HepG2 (cell line): ENCODE results near the gene RTN4RL2. TPM values are rescaled to one million over a fixed set of nuclear protein-coding genes. Genes with fewer than 3 reads are reported as not detected.

Experiments used
- ATAC-seq: fragments of 200-7000 bp; cut with Tn5 transposase; 3 replicates; pipeline ENCODE4 v1.9.1; 2020; ENCODE audit warnings: mild to moderate bottlenecking, moderate library complexity
- BruUV-seq: library from RNA; stranded (reverse); fragments of 400-500 nt; replicated peaks from 2 replicates; lab custom pipeline; 2021; lab: Mats Ljungman, UMichigan
- CTCF ChIA-PET: fragments of 300-600 bp; formaldehyde crosslinking; extraction: SDS; loops from one replicate; lab custom pipeline; 2021; ENCODE audit warnings: low total read pairs, inconsistent platforms, low intra/inter-chr PET ratio; lab: Yijun Ruan, JAX
- POLR2A ChIA-PET: fragments of 350-600 bp; sonication (Branson Sonifier 250); formaldehyde crosslinking; loops from one replicate; lab custom pipeline; 2020; ENCODE audit warnings: antibody characterized with exemption, inconsistent platforms; lab: Yijun Ruan, JAX
- DNase-seq: peaks from one replicate; pipeline ENCODE4 v3.0.0-alpha.2; 2015; ENCODE audit warnings: low spot score
- FAIRE-seq: peaks from 3 replicates; lab custom pipeline; 2011; peaks lifted over from hg19 to GRCh38; lab: Jason Lieb, UNC
- H2AFZ ChIP-seq: one replicate; pipeline ENCODE4 v1.6.1; 2011; ENCODE audit warnings: low read length, inconsistent platforms
- H3K27ac ChIP-seq: fragments of 300-600 bp; 3 replicates; pipeline ENCODE4 v1.8.0; 2011; ENCODE audit warnings: mixed run types, mild to moderate bottlenecking, mixed read lengths, low read length, inconsistent platforms; ENCODE audit not compliant: insufficient read depth; ENCODE audit errors: extremely low read length
- H3K27me3 ChIP-seq, 2 experiments: fragments of 200-600 bp in 1 of 2; 2 replicates in 1 of 2; 3 replicates in 1 of 2; pipeline versions ENCODE4 v1.6.0 to v1.8.0; 2011; ENCODE audit warnings: low read length in 2 of 2, mild to moderate bottlenecking in 2 of 2, moderate library complexity in 2 of 2, inconsistent platforms in 1 of 2; ENCODE audit not compliant: insufficient read depth in 2 of 2, control insufficient read depth in 1 of 2
- H3K36me3 ChIP-seq, 2 experiments: fragments of 200-600 bp in 1 of 2; replicated peaks in 1 of 2; 2 replicates in 1 of 2; 3 replicates in 1 of 2; pipeline versions ENCODE4 v1.5.1 to v1.8.0; 2011; ENCODE audit warnings: low read length in 2 of 2, inconsistent platforms in 1 of 2; ENCODE audit not compliant: insufficient read depth in 2 of 2, control insufficient read depth in 1 of 2
- H3K4me1 ChIP-seq: 2 replicates; pipeline ENCODE4 v1.5.1; 2012; ENCODE audit warnings: low read length, inconsistent platforms; ENCODE audit not compliant: insufficient read depth
- H3K4me2 ChIP-seq: 2 replicates; pipeline ENCODE4 v1.6.0; 2011; ENCODE audit warnings: low read depth, low read length, inconsistent platforms
- H3K4me3 ChIP-seq, 3 experiments: fragments of 200-600 bp in 1 of 3; sonication (generic), shearing (Covaris generic) in 1 of 3; replicated peaks in 1 of 3; 2 replicates each; pipeline ENCODE4 v1.5.1; 2011 to 2016; ENCODE audit warnings: low read length in 3 of 3, inconsistent platforms in 2 of 3, low read depth in 2 of 3, mild to moderate bottlenecking in 2 of 3, control low read depth in 1 of 3, mixed read lengths in 1 of 3; ENCODE audit not compliant: insufficient read depth in 1 of 3
- H3K79me2 ChIP-seq: one replicate; pipeline ENCODE4 v1.6.1; 2011; ENCODE audit warnings: low read length, inconsistent platforms; ENCODE audit not compliant: insufficient read depth
- H3K9ac ChIP-seq: 2 replicates; pipeline ENCODE4 v1.6.0; 2011; ENCODE audit warnings: mild to moderate bottlenecking, low read depth, low read length, inconsistent platforms; ENCODE audit not compliant: insufficient read depth
- H3K9me3 ChIP-seq: 2 replicates; pipeline ENCODE4 v1.5.1; 2012; ENCODE audit warnings: mild to moderate bottlenecking, low read length
- H4K20me1 ChIP-seq: 2 replicates; pipeline ENCODE4 v1.6.0; 2011; ENCODE audit warnings: inconsistent platforms, mild to moderate bottlenecking, low read length, moderate library complexity; ENCODE audit not compliant: insufficient read depth
- FOXC1 ChIP-seq: sonication (generic); formaldehyde crosslinking; IDR thresholded peaks from 2 replicates; pipeline ENCODE4 v1.8.0; 2022; ENCODE audit warnings: mild to moderate bottlenecking, missing genetic modification reagents, borderline replicate concordance
- HIC2 ChIP-seq: sonication (generic); formaldehyde crosslinking; IDR thresholded peaks from 2 replicates; pipeline ENCODE4 v1.9.0; 2022; ENCODE audit warnings: low read depth, missing genetic modification reagents
- SETDB1 ChIP-seq: sonication (generic); formaldehyde crosslinking; IDR thresholded peaks from 2 replicates; pipeline ENCODE4 v1.5.1; 2020; ENCODE audit warnings: missing genetic modification reagents, mild to moderate bottlenecking, borderline replicate concordance
- TEAD2 ChIP-seq: sonication (generic); formaldehyde crosslinking; IDR thresholded peaks from 2 replicates; pipeline ENCODE4 v1.9.0; 2021; ENCODE audit warnings: missing genetic modification reagents
- UBTF ChIP-seq: sonication (generic); formaldehyde crosslinking; IDR thresholded peaks from 2 replicates; pipeline ENCODE4 v1.4.0; 2020; ENCODE audit warnings: mild to moderate bottlenecking, missing genetic modification reagents
- ZBTB4 ChIP-seq: sonication (generic); formaldehyde crosslinking; IDR thresholded peaks from 2 replicates; pipeline ENCODE4 v1.4.0; 2020; ENCODE audit warnings: missing genetic modification reagents, mild to moderate bottlenecking, borderline replicate concordance
- ZMYM3 ChIP-seq: sonication (generic); formaldehyde crosslinking; IDR thresholded peaks from 2 replicates; pipeline ENCODE4 v1.5.1; 2020; ENCODE audit warnings: mild to moderate bottlenecking, missing genetic modification reagents
- ZNF747 ChIP-seq: sonication (generic); formaldehyde crosslinking; IDR thresholded peaks from 2 replicates; pipeline ENCODE4 v1.8.1; 2023; ENCODE audit warnings: missing genetic modification reagents, mild to moderate bottlenecking, borderline replicate concordance
- ZNF768 ChIP-seq: sonication (generic); formaldehyde crosslinking; IDR thresholded peaks from 2 replicates; pipeline ENCODE4 v1.4.0; 2020; ENCODE audit warnings: missing genetic modification reagents
- ZNF781 ChIP-seq: sonication (generic); formaldehyde crosslinking; IDR thresholded peaks from 2 replicates; pipeline ENCODE4 v1.5.1; 2020; ENCODE audit warnings: borderline replicate concordance, mild to moderate bottlenecking, missing genetic modification reagents; ENCODE audit errors: not compliant biosample characterization
- ZSCAN5A ChIP-seq: sonication (generic); formaldehyde crosslinking; IDR thresholded peaks from 2 replicates; pipeline ENCODE4 v1.8.0; 2022; ENCODE audit warnings: mild to moderate bottlenecking, missing genetic modification reagents, borderline replicate concordance
- WGBS: methylation state at CpG from one replicate; pipeline ENCODE4 v1.1.6; 2017; ENCODE audit warnings: low lambda C conversion rate; 5-methylcytosine and 5-hydroxymethylcytosine counted together
- in situ Hi-C: cut with HindIII; loops from 2 replicates; pipeline ENCODE4 v1.10.0; 2017; ENCODE audit warnings: low pct_unique_long_range_greater_than_20kb; ENCODE audit not compliant: extremely low pct_ligation_motif_present
- intact Hi-C: fragments of 100-400 bp; cut with micrococcal nuclease; formaldehyde crosslinking; loops from one replicate; pipeline ENCODE4 v1.10.0; 2022; ENCODE audit not compliant: unreplicated experiment
- polyA plus RNA-seq, 8 experiments: library from polyadenylated mRNA; depleted of rRNA in 3 of 8; stranded (reverse) in 7 of 8; unstranded in 1 of 8; fragments of >200 nt; fragmentation: Illumina TruSeq in 4 of 8; extraction: Trizol in 4 of 8; gene quantifications; 2 replicates each; pipeline versions ENCODE4 v1.2.1 to v1.2.3, GENCODE V29; 2011 to 2016; ENCODE audit warnings: low read depth in 4 of 8, missing spikeins in 1 of 8, mixed read lengths in 1 of 8; ENCODE audit not compliant: insufficient read depth in 1 of 8
- total RNA-seq, 5 experiments: library from RNA; depleted of rRNA; stranded (reverse); fragments of >200 nt; fragmentation: Illumina TruSeq; extraction: Trizol; gene quantifications; 2 replicates each; pipeline ENCODE4 v1.2.3, GENCODE V29; 2016; ENCODE audit warnings: low read depth in 1 of 5

RTN4RL2 gene
- total and polyA plus RNA-seq, 2 of the 13 experiments (the other 11 are each of a cell fraction or from before 2014, with no cell fraction given), result 1.3 to 4.3 TPM

GRCh38 chr11:57460758-57461749, 726 bp downstream of the RTN4RL2 start:
- Histone ChIP-seq H4K20me1 (no peaks in the 10 kb centered on the region), H3K4me2 (peak overlapping the region; percentile 96), H3K4me3 (peak overlapping the region; percentile 57 to 75 (median 66); a peak in 5 of 6 replicates), H3K36me3 (no peaks in the 10 kb centered on the region), H2AFZ (no peak overlapping the region), H3K9ac (peak overlapping the region; percentile 43; the same call in 1 of the 2 replicates), H3K79me2 (no peaks in the 10 kb centered on the region), H3K27me3 (peaks cover 3 to 14% of the 10 kb centered on the region in 2 experiments; a peak in 4 of 5 replicates), H3K4me1 (peaks cover 48% of the 10 kb centered on the region), H3K9me3 (no peaks in the 10 kb centered on the region), H3K27ac (no peak overlapping the region)
- DNase-seq (no peak), FAIRE-seq (no peak), ATAC-seq (no peak)
- no TSS peak for BruUV-seq
- POLR2A ChIA-PET, result interaction anchor here (0.7 to 2.8 kb wide), 7 partner anchors 12 to 179 kb away, joined by 3 to 12 read pairs (median 5); partner anchors contain the start of gene SLC43A1
- CTCF ChIA-PET, result no interaction called here
- intact Hi-C loops, result no loop called here
- in situ Hi-C loops, result no loop called here
- WGBS, result 9% methylated on average over 19 of the region's 50 CpGs
- TF ChIP-seq ZNF747 (CRISPR knock-in tag) (no peak), FOXC1 (CRISPR knock-in tag) (no peak), ZBTB4 (CRISPR knock-in tag) (no peak), ZMYM3 (CRISPR knock-in tag) (0 out of 2 replicates have a peak, but pooled peaks have one; percentile 20), ZNF768 (CRISPR knock-in tag) (peak; percentile 17; the same call in 1 of the 2 replicates), UBTF (peak; percentile 28; the same call in 1 of the 2 replicates), ZSCAN5A (CRISPR knock-in tag) (no peak), TEAD2 (no peak), HIC2 (CRISPR knock-in tag) (no peak), SETDB1 (CRISPR knock-in tag) (no peak), ZNF781 (CRISPR knock-in tag) (no peak)
